ENCODE results near the gene LYPD4. TPM values are rescaled to one million over a fixed set of nuclear protein-coding genes. Genes with fewer than 3 reads are reported as not detected.
"Not testable (repeated sequence)": the region's sequence is repeated elsewhere in the genome, so short reads cannot be mapped to it uniquely, and the experiment has no call there.

Gene LYPD4
- total RNA-seq, 1 experiment from 2014 or later: not detected

- POLR2A ChIA-PET (ENCODE audit: unreplicated experiment): no interaction called here
These were observed 33.7 kb upstream of the LYPD4 start for GRCh38 chr19:41877916-41878905.

DNA sequence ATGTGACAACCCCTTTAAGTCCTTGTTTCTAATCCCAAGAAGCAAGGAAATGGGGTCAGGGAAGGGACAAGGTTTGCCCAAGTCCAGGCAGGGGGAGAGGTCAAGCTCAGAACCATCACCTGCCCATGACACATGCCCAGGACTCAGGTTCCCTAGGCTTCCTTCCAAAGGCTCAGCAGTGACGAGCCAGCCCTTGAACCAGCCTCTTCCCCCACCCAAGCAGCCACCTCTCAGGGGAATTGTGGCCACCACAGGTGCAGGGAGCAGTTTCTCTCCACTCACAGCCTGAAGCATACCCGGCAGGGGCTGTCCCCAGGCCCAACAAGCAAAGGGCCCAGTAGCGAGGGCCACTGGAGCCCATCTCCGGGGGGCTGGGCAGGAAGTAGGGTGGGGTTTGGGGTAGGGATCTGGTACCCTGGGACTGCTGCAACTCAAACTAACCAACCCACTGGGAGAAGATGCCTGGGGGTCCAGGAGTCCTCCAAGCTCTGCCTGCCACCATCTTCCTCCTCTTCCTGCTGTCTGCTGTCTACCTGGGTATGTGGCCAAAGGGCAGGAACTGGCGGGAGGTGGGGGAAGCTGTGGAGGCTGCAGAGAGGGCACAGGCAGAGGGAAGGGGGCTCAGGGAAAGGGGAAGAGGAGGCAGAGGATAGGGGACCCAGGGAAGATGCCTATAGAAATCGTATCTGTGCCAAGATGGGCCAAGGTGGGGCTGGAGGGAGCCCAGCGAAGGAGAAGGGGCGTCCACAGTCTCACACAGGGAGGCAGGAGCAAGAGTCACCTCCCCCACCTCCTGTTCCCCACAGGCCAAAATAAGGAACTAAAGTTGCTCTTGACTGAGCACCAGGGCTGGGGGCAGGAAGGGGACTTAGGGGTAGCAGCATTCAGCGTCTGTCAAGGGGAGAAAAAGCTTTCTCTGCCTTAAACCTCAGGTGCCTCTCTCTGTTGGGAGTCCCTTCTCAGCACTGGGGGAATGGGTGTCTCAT lies 32.7 kb upstream of the LYPD4 start, which contains the start of gene CD79A:
CD79A (plus strand) TSS at position 433 of the 986 bp plus-strand sequence; CDS start at position 459, 26 bp downstream.
- no peaks in the 10 kb centered on the region for H3K9me3 ChIP-seq (ENCODE audit: low read length)
- H3K4me3 ChIP-seq (ENCODE audit: low read length): no peak within 1 kb of the TSS
- no peaks in the 10 kb centered on the region for H3F3A ChIP-seq (ENCODE audit: low read length, unreplicated experiment)
- intact Hi-C loops (cut with micrococcal nuclease): no loop called here
- no peaks in the 10 kb centered on the region for H3K27me3 ChIP-seq (ENCODE audit: low read length)
- no peak within 1 kb of the TSS for H3K27ac ChIP-seq (ENCODE audit: low read length)
- no peaks in the 10 kb centered on the region for H3K79me2 ChIP-seq (ENCODE audit: low read length)
- no peak for ATAC-seq
- no peak within 1 kb of the TSS for H2AFZ ChIP-seq (ENCODE audit: low read length)
- H3K4me1 ChIP-seq (ENCODE audit: insufficient read depth, low read length): peaks cover 8% of the 10 kb centered on the region; the same call in 1 of the 2 replicates
- ChIA-PET POLR2A (ENCODE audit: unreplicated experiment) (no interaction called here), CTCF (no interaction called here)
- DNase-seq: no peak
- H3K4me2 ChIP-seq (ENCODE audit: low read length): no peak within 1 kb of the TSS
- H3K9ac ChIP-seq (ENCODE audit: low read length): no peak within 1 kb of the TSS
- H3K36me3 ChIP-seq (ENCODE audit: low read depth, low read length): no peaks in the 10 kb centered on the region
- H3K9me2 ChIP-seq (replicated peaks; ENCODE audit: low read length): no peaks in the 10 kb centered on the region
- no peaks in the 10 kb centered on the region for H4K20me1 ChIP-seq (ENCODE audit: low read length)
- BruUV-seq (replicated peaks): no TSS peak
- TF ChIP-seq EZH2phosphoT487 (IDR thresholded peaks at IDR 0.05; ENCODE audit: borderline replicate concordance, low read length): no peak
- no peak for TF ChIP-seq CTCF (conservative IDR thresholded peaks at IDR 0.05; ENCODE audit: low read depth, low read length)
- no peak for TF ChIP-seq EZH2 (IDR thresholded peaks at IDR 0.05; ENCODE audit: low read length, unreplicated experiment)

More at GRCh38 chr19:41877916-41878905, 33.7 kb upstream of the LYPD4 start:
- Histone ChIP-seq H3K4me1 (ENCODE audit: insufficient read depth, low read length) (peaks cover 8% of the 10 kb centered on the region; the same call in 1 of the 2 replicates), H4K20me1 (ENCODE audit: low read length) (no peaks in the 10 kb centered on the region), H3K27me3 (ENCODE audit: low read length) (no peaks in the 10 kb centered on the region), H2AFZ (ENCODE audit: low read length) (no peak overlapping the region), H3K9ac (ENCODE audit: low read length) (no peak overlapping the region), H3K4me3 (ENCODE audit: low read length) (no peak overlapping the region), H3K4me2 (ENCODE audit: low read length) (no peak overlapping the region), H3K36me3 (ENCODE audit: low read depth, low read length) (no peaks in the 10 kb centered on the region), H3F3A (ENCODE audit: low read length, unreplicated experiment) (no peaks in the 10 kb centered on the region), H3K79me2 (ENCODE audit: low read length) (0 out of 2 replicates have a peak, but pooled peaks cover under 1% of the 10 kb centered on the region), H3K9me2 (replicated peaks; ENCODE audit: low read length) (no peaks in the 10 kb centered on the region), H3K9me3 (ENCODE audit: low read length) (no peaks in the 10 kb centered on the region), H3K27ac (ENCODE audit: low read length) (no peak overlapping the region)
- ATAC-seq: no peak
- BruUV-seq (replicated peaks): no TSS peak
- CTCF ChIA-PET: no interaction called here
- DNase-seq: no peak
- intact Hi-C loops (cut with micrococcal nuclease): no loop called here
- TF ChIP-seq EZH2 (IDR thresholded peaks at IDR 0.05; ENCODE audit: low read length, unreplicated experiment) (no peak), EZH2phosphoT487 (IDR thresholded peaks at IDR 0.05; ENCODE audit: borderline replicate concordance, low read length) (no peak), CTCF (conservative IDR thresholded peaks at IDR 0.05; ENCODE audit: low read depth, low read length) (no peak)

DNA sequence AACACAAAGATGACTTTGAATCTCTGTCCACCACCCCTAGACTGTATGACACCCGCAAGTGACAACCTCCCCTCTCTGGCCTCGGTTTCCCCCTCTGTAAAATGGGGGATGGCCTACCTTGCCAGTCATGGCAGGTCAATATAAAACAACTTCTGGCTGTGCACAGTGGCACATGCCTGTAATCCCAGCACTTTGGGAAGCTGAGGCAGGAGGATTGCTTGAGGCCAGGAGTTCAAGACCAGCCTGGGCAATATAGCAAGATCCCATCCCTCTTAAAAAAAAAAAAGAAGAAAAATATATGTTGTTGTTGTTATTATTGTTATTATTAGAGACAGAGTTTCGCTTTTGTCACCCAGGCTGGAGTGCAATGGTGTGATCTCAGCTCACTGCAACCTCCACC lies 31.5 kb upstream of the LYPD4 start:
- H3K9ac ChIP-seq (ENCODE audit: low read length); H4K20me1 ChIP-seq (ENCODE audit: low read length); H3K9me2 ChIP-seq (replicated peaks; ENCODE audit: low read length); H3K36me3 ChIP-seq (ENCODE audit: low read depth, low read length); H2AFZ ChIP-seq (ENCODE audit: low read length); H3K79me2 ChIP-seq (ENCODE audit: low read length); H3K4me3 ChIP-seq (ENCODE audit: low read length); intact Hi-C loops (cut with micrococcal nuclease); BruUV-seq (replicated peaks); H3K27ac ChIP-seq (ENCODE audit: low read length); DNase-seq; H3K27me3 ChIP-seq (ENCODE audit: low read length); H3F3A ChIP-seq (ENCODE audit: low read length, unreplicated experiment); CTCF ChIA-PET; H3K9me3 ChIP-seq (ENCODE audit: low read length); ATAC-seq; H3K4me2 ChIP-seq (ENCODE audit: low read length); H3K4me1 ChIP-seq (ENCODE audit: insufficient read depth, low read length): not testable (repeated sequence)
- POLR2A ChIA-PET (ENCODE audit: unreplicated experiment): interaction anchor here (0.7 kb wide), 1 partner anchor 11 kb away, joined by 8 read pairs; no protein-coding TSS in a partner anchor
